Stimulated activated CD8-positive, alpha-beta memory T cell treated with anti-CD3 and anti-CD28 coated beads, Interleukin-15, amount 100 ng/mL, for 1 hour (primary cell): ENCODE results near the gene PPP2R3B.
"Not testable (repeated sequence)": the region's sequence is repeated elsewhere in the genome, so short reads cannot be mapped to it uniquely, and the experiment has no call there.

Source experiments
- DNase-seq: peaks from one replicate; pipeline ENCODE4 v3.0.0-alpha.2; 2020; ENCODE audit warnings: low read depth

The PPP2R3B gene

DNA sequence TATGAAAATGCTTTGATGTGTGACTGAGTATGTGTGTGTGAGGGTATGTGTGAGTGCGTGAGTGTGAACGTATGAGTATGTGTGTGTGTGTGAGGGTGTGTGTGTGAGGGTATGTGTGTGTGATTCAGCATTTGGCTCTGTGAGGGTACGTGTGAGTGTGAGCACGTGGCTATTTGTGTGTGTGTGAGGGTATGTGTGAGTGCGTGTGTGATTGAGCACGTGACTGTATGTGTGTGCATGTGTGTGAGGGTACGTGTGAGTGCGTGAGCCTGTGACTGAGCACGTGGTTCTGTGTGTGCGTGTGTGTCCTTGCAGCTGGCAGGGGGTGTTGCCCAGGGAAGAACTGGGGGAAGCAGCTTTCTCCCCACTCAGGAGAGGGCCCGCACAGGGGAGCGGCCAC, 16.1 kb upstream of the PPP2R3B start:
- DNase-seq: no peak

DNA sequence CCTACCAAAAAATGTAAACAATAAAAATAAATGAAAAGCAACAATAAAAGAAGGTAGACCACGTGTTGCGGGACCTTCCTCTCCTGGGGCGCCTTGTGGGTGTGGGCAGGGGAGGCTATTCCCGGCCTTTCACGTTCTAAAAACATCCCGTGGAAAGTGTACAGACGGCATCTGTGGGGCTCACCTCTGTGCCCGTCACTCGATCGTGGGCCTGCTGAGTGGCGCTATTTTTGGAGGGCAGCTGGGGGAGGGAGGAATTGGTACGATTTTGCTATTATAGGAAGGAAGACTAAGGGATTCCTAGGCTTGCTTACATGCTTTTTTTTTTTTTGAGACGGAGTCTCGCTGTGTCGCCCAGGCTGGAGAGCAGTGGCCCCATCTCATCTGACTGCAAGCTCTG, 13.6 kb upstream of the PPP2R3B start:
- DNase-seq: no peak

GRCh38 chrX:397575-397974, 10.9 kb upstream of the PPP2R3B start:
- no peak for DNase-seq

GRCh38 chrX:394830-395229, 8.1 kb upstream of the PPP2R3B start:
- no peak for DNase-seq

GRCh38 chrX:392575-392846, 5.8 kb upstream of the PPP2R3B start:
- DNase-seq: no peak

GRCh38 chrX:391717-392574, 5.2 kb upstream of the PPP2R3B start:
- DNase-seq: no peak

DNA sequence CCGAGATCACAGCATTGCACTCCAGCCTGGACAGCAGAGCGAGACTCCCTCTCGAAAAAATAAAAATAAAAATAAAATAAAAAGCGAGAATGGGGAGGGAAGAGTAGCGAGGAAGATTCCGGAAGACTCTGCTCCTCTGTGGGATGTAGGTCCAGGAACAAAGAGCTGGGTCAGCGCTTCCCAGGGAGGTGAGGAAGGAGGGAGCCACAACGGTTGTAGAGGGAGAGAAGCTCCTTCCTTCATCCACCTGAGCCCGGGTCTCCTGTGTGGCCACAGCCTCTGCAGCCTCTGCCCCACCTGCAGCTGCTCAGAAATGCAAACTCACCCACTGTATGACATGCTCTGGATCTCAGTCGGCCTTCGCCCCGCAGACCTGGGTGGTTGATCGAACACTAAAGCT, 3.8 kb upstream of the PPP2R3B start:
- DNase-seq: no peak

GRCh38 chrX:389021-389441, 2.3 kb upstream of the PPP2R3B start:
- DNase-seq: no peak

DNA sequence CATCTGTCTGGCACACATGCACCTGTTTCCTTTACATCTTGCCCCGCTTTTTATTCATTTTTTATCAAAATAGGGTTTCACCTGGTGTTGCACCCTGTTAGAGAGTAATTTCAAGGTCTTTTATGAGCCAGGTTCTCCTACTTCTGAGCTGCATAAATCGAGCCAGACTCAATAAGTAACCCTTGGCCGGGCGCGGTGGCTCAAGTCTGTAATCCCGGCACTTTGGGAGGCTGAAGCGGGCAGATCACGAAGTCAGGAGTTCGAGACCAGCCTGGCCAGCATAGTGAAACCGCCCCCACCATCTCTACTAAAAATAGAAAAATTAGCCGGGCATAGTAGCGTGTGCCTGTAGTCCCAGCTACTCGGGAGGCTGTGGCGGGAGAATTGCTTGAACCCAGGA, 1.0 kb upstream of the PPP2R3B start:
- no peak for DNase-seq

GRCh38 chrX:386239-386767, 404 bp downstream of the PPP2R3B start:
- DNase-seq: no peak

DNA sequence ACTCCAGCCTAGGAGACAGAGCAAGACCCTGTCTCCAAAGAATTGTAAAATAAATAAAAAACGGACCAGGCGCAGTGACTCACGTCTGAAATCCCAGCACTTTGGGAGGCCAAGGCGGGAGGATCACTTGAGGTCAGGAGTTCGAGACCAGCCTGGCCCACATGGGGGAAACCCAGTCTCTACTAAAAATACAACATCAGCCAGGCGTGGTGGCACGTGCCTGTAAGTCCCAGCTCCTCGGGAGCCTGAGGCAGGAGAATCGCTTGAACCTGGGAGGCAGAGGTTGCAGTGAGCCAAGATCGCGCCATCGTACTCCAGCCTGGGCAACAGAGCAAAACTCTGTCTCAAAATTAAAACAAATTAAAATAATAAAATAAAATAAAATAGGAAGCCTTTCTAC, 971 bp downstream of the PPP2R3B start:
- DNase-seq: not testable (repeated sequence)

- DNase-seq: no peak
Measured at GRCh38 chrX:384861-385260, 1.8 kb downstream of the PPP2R3B start.

DNA sequence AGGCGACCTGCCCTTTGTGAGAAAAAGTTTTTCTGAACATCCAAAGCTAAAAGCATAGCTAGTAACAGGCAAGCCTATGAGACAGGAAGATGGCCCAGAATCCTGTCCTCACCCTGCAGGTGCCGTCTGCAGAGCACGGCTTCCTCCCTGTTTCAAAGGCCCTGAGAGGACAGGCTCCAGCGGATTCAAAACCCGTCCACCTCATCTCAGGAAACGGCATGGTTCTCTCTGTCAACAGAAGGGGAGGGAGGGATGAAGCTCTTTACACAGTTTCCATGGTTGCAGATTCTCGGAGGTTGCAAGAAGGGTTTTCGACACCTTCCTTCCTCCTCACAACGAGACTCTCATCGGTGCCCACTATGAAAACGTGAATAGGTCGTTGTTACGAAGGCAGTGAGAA, 8.3 kb downstream of the PPP2R3B start:
- DNase-seq: no peak

DNA sequence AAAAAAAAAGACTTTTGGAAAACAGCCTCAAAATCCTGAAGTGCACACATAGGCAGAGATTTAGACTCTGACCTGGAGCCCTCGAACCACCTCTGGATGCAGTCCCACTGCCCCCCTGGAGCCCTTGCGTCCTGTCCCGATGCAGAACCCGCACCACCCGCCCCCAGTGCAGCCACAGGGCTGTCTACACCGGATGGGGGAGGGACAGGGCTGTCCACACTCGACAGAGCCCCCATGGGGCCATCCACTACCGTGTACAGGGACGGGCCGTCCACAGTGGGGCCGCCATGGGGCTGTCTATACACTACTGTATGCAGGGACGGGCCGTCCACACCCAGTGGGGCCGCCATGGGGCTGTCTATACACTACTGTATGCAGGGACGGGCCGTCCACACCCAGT, 10.5 kb downstream of the PPP2R3B start:
- DNase-seq: not testable (repeated sequence)

DNA sequence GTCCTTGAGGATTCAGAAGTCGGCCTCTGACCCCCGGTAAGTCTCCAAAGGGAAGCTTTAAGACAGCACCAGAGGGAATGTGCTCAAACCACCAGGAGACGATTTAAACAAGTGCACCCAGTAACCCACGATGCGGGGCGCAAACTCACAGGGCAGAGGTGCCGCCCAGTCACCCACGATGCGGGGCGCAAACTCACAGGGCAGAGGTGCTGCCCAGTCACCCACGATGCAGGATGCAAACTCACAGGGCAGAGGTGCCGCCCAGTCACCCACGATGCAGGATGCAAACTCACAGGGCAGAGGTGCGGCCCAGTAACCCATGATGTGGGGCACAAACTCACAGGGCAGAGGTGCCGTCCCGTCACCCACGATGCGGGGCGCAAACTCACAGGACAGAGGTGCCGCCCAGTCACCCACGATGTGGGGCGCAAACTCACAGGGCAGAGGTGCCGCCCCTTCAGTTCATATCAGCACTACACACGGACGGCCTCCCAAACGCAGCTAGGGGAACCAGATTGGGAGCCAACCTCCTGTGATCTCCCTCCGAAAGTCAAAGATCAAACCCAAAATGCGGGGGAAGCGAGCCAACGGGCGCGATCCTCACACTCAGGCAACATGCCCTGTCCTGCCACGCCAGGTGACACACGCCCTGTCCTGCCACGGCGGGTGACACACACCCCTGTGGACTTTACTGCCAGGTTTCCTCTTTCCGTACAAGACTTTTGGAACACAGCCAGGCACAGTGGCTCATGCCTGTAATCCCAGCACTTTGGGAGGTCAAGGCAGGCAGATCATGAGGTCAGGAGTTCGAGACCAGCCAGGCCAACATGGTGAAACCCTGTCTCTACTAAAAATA, 11.3 kb downstream of the PPP2R3B start:
- no peak for DNase-seq

DNA sequence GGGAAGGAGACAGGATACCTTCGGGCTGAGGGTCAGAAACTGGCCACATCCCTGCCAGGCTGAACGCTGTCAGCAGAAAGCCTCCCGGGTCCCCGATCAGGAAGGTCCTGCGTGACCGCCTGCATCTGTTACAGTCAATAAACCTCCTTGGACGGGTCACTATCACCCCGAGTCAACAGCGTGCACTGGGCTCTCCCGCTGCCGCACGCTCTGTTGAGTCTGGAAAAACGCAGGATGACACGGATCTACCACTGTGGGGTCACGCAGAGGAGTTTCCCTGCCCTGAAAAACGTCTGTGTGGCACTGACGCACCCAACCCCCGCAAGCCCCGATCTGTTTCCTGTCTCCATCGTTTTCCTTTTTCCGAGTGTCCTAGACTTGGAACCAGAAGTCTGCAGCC, 12.1 kb downstream of the PPP2R3B start:
- DNase-seq: no peak

DNA sequence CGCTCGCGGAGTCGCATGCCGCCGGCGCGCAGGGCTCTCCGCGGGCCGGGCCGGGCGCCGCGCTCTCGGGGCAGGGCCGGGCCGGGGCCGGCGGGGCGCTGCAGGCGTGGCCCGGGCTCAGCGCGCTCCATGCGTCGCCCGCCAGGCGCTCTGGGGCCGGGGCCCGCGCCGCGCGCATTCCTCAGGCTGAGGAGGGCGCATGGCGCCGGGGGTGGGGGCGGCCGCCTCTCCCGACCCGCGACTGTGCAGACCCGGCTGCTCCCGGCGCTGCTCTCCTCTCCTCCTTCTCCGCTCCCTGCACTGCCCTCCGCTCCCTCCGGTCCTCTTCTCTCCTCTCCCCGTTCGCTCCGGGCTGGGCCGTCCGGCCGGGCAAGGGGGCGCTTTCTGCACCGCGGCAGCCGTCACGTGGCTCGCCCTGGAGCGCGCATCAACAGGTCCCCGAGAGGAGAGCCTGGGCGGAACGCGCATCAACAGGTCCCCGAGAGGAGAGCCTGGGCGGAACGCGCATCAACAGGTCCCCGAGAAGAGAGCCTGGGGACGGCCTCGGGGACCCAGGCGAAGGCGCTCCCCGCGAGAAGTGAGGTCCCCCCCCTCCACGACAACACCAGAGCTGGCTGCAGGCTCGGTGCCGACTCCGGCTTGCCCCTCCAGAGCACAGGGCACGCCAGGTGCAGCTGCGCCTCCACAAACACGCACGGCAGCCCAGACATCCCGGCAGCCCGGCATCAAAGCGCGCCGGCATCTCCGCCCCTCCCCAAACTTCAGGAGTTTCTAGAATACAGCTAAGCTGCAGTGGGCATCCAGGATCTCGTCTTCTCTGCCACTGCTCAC, 12.9 kb downstream of the PPP2R3B start:
- no peak for DNase-seq

GRCh38 chrX:372856-373640, 13.7 kb downstream of the PPP2R3B start:
- no peak for DNase-seq

- no peak for DNase-seq
Measured at GRCh38 chrX:371907-372306, 14.8 kb downstream of the PPP2R3B start.

DNA sequence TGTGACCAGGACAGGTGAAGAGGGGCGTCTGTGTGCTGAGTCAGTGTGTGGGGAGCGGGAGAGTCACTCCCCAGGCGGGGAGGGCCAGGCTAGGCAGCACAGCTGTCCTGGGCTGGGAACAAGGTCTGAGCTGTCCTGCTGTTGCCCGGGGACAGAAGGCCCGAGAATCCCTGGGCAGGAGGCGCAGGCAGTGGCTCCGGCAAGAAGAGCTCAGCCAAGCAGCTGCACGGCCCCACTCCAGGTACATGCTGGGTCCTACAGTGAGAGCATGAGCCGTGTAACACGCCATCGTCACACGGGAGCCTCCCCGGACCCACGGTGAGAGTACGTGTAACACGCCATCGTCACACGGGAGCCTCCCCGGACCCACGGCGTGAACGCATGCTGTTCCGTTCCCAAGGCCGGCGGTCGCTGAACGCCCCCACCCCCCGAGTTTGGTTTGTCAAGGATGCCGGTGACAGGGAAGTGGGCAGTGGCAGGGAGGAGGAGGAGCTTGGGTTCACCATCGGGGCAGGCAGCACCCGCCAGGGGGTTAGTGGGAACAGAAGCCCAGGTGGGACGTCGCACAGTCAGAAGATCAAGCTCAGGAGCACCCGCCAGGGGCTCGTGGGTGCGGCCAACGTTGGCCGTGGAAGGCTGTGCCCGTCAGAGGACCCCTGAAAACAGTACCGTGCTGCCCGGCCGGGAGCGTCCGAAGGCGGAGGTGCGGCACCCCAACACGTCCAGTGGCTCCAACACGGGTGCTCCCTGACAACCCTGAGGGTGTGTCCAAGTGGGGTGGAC, 15.6 kb downstream of the PPP2R3B start:
- no peak for DNase-seq
